ENCODE measurements around the gene PNPLA5. TPM values are rescaled to one million over a fixed set of nuclear protein-coding genes. Genes with fewer than 3 reads are reported as not detected.

The PNPLA5 gene
- total and polyA plus RNA-seq, 4 donors, result not detected

DNA sequence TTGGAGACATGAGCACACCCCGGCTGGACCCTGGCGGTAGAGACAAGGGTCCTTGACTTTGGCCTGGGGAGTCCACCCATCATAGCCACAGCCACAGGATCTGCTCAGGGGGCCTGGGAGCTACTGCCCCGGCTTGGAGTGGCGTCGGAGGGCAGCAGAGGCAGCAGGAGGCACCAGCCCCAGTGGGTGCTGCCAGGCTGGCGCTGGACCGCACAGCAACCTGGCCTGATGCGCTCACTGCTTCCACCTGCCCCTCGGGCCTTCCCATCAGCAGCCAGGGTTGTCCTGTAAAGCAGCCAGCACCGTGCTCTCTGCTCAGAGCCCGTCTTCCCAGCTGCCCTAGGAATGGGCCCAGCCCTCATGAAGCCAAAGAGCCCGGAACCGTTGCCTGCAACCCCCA, 51.4 kb downstream of the PNPLA5 start:
- Histone ChIP-seq H3K4me1 (ENCODE audit: control insufficient read depth in 4 of 4, insufficient read depth in 4 of 4, low read length in 3 of 4) (no peaks in the 10 kb centered on the region), H3K4me3 (ENCODE audit: low read depth in 1 of 3, low read length in 3 of 3) (no peak overlapping the region), H3K27me3 (ENCODE audit: control insufficient read depth in 4 of 4, insufficient read depth in 4 of 4, low read length in 3 of 4) (no peaks in the 10 kb centered on the region), H3K36me3 (ENCODE audit: control insufficient read depth in 4 of 4, insufficient read depth in 3 of 4, low read depth in 1 of 4, low read length in 3 of 4) (no peaks in the 10 kb centered on the region), H3K9me3 (ENCODE audit: control insufficient read depth in 4 of 4, low read length in 3 of 4) (no peaks in the 10 kb centered on the region), H3K9ac (ENCODE audit: low read depth in 1 of 2, low read length in 2 of 2) (no peak overlapping the region), H3K27ac (ENCODE audit: low read depth in 1 of 2, low read length in 2 of 2) (no peak overlapping the region)
- DNase-seq (ENCODE audit: low spot score), result no peak
- WGBS, result 88% methylated on average over 13 of the region's 13 CpGs
- TF ChIP-seq NR2F2 (IDR thresholded peaks at IDR 0.05) (no peak), HNF4A (conservative IDR thresholded peaks at IDR 0.05) (no peak), RXRA (IDR thresholded peaks at IDR 0.05) (no peak), CTCF (IDR thresholded peaks at IDR 0.05; ENCODE audit: low read depth, low read length, missing input control) (no peak), FOXA1 (IDR thresholded peaks at IDR 0.05) (no peak), SP1 (IDR thresholded peaks at IDR 0.05) (no peak), ATF3 (IDR thresholded peaks at IDR 0.05) (no peak), EGR1 (IDR thresholded peaks at IDR 0.05; ENCODE audit: low read depth in 2 of 2) (no peak), RAD21 (IDR thresholded peaks at IDR 0.05) (no peak), FOXA2 (IDR thresholded peaks at IDR 0.05) (no peak), GABPA (IDR thresholded peaks at IDR 0.05 in 1 of 2, conservative IDR thresholded peaks at IDR 0.05 in 1 of 2) (no peak), HNF4G (IDR thresholded peaks at IDR 0.05) (no peak), JUND (IDR thresholded peaks at IDR 0.05) (no peak), TAF1 (conservative IDR thresholded peaks at IDR 0.05) (no peak), YY1 (IDR thresholded peaks at IDR 0.05) (no peak)
- TF ChIP-seq, protein P1, sequence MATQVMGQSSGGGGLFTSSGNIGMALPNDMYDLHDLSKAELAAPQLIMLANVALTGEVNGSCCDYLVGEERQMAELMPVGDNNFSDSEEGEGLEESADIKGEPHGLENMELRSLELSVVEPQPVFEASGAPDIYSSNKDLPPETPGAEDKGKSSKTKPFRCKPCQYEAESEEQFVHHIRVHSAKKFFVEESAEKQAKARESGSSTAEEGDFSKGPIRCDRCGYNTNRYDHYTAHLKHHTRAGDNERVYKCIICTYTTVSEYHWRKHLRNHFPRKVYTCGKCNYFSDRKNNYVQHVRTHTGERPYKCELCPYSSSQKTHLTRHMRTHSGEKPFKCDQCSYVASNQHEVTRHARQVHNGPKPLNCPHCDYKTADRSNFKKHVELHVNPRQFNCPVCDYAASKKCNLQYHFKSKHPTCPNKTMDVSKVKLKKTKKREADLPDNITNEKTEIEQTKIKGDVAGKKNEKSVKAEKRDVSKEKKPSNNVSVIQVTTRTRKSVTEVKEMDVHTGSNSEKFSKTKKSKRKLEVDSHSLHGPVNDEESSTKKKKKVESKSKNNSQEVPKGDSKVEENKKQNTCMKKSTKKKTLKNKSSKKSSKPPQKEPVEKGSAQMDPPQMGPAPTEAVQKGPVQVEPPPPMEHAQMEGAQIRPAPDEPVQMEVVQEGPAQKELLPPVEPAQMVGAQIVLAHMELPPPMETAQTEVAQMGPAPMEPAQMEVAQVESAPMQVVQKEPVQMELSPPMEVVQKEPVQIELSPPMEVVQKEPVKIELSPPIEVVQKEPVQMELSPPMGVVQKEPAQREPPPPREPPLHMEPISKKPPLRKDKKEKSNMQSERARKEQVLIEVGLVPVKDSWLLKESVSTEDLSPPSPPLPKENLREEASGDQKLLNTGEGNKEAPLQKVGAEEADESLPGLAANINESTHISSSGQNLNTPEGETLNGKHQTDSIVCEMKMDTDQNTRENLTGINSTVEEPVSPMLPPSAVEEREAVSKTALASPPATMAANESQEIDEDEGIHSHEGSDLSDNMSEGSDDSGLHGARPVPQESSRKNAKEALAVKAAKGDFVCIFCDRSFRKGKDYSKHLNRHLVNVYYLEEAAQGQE (IDR thresholded peaks at IDR 0.05), result no peak
- TF ChIP-seq, protein P2, sequence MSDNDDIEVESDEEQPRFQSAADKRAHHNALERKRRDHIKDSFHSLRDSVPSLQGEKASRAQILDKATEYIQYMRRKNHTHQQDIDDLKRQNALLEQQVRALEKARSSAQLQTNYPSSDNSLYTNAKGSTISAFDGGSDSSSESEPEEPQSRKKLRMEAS (IDR thresholded peaks at IDR 0.05), result no peak
- TF ChIP-seq, protein P3, sequence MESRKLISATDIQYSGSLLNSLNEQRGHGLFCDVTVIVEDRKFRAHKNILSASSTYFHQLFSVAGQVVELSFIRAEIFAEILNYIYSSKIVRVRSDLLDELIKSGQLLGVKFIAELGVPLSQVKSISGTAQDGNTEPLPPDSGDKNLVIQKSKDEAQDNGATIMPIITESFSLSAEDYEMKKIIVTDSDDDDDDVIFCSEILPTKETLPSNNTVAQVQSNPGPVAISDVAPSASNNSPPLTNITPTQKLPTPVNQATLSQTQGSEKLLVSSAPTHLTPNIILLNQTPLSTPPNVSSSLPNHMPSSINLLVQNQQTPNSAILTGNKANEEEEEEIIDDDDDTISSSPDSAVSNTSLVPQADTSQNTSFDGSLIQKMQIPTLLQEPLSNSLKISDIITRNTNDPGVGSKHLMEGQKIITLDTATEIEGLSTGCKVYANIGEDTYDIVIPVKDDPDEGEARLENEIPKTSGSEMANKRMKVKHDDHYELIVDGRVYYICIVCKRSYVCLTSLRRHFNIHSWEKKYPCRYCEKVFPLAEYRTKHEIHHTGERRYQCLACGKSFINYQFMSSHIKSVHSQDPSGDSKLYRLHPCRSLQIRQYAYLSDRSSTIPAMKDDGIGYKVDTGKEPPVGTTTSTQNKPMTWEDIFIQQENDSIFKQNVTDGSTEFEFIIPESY (IDR thresholded peaks at IDR 0.05), result no peak

Data from liver (tissue), 9 donors.